ENCODE measurements around the gene ZNF831. TPM values are rescaled to one million over a fixed set of nuclear protein-coding genes. Genes with fewer than 3 reads are reported as not detected.

The ZNF831 gene
- total RNA-seq, 1 donor from 2014 or later: 4.0 TPM

- H3K36me3 Mint-ChIP-seq (ENCODE audit: low read depth): no peaks in the 10 kb centered on the region
- DNase-seq: no peak
- H3K27ac Mint-ChIP-seq: no peak overlapping the region
- ATAC-seq (ENCODE audit: low read depth): no peak
- no peaks in the 10 kb centered on the region for H3K27me3 Mint-ChIP-seq
- no peaks in the 10 kb centered on the region for H3K9me3 Mint-ChIP-seq
- intact Hi-C loops (cut with micrococcal nuclease): no loop called here
- TF ChIP-seq CTCF (IDR thresholded peaks at IDR 0.05): no peak
- CTCF ChIA-PET: no interaction called here
- peaks cover 56% of the 10 kb centered on the region for H3K4me1 Mint-ChIP-seq
- H3K4me3 Mint-ChIP-seq: no peak overlapping the region
- POLR2A ChIA-PET: no interaction called here
Observed at GRCh38 chr20:59137532-59137931, 26.1 kb upstream of the ZNF831 start.

GRCh38 chr20:59138114-59138748 is 25.4 kb upstream of the ZNF831 start:
- H3K4me1 Mint-ChIP-seq: peaks cover 56% of the 10 kb centered on the region
- ATAC-seq (ENCODE audit: low read depth): no peak
- intact Hi-C loops (cut with micrococcal nuclease): no loop called here
- POLR2A ChIA-PET: no interaction called here
- no peak overlapping the region for H3K4me3 Mint-ChIP-seq
- no peaks in the 10 kb centered on the region for H3K36me3 Mint-ChIP-seq (ENCODE audit: low read depth)
- DNase-seq: no peak
- H3K27ac Mint-ChIP-seq: no peak overlapping the region
- no peaks in the 10 kb centered on the region for H3K9me3 Mint-ChIP-seq
- no peaks in the 10 kb centered on the region for H3K27me3 Mint-ChIP-seq
- CTCF ChIA-PET: no interaction called here
- TF ChIP-seq CTCF (IDR thresholded peaks at IDR 0.05): no peak

- TF ChIP-seq CTCF (IDR thresholded peaks at IDR 0.05): no peak
- Mint-ChIP-seq H3K9me3 (no peaks in the 10 kb centered on the region), H3K27ac (no peak overlapping the region), H3K36me3 (ENCODE audit: low read depth) (no peaks in the 10 kb centered on the region), H3K4me1 (peaks cover 67% of the 10 kb centered on the region), H3K27me3 (no peaks in the 10 kb centered on the region), H3K4me3 (no peak overlapping the region)
- POLR2A ChIA-PET: no interaction called here
- no peak for DNase-seq
- CTCF ChIA-PET: interaction anchor here (0.7 kb wide), 1 partner anchor 52 kb away, joined by 3 read pairs; no protein-coding TSS in a partner anchor
- intact Hi-C loops (cut with micrococcal nuclease): no loop called here
- no peak for ATAC-seq (ENCODE audit: low read depth)
Observed at GRCh38 chr20:59139998-59140397, 23.6 kb upstream of the ZNF831 start.

DNA sequence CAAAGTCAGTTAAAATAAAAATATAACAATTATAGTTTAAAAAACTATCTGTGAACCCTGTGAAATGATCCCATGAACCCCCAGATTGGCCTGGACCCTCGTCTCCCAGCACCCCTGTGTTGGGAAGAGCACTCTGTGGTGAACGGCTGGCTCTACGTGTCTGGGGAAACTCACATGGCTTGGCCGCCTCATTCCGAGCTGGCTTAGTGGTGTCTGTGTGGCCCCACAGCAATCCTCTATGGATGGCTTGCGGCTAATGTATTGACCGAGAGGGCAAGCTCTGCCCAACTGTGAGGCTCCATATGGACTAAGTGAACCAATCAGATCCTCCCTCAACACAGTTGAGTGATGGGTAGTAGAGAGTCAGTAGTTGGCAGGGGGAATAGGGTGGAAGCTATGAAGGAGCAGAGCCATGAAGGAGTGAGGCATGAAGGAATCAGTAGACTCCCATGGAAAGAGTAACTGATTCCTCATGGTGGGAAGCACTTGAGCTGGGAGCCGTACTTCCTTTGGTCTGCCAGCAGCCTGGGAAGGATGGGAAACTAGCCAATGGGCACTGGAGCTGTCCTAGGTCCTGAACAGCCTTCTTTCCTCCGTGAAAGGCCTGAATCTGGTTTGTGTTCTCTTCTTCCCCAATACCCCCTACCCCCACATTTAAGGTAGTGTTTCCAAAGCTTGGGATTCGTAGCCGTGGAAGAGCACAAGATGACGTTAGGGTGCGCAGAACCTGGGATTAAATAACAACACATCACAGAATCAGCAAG is 21.6 kb upstream of the ZNF831 start:
- Mint-ChIP-seq H3K4me3 (no peak overlapping the region), H3K9me3 (no peaks in the 10 kb centered on the region), H3K27me3 (no peaks in the 10 kb centered on the region), H3K36me3 (ENCODE audit: low read depth) (no peaks in the 10 kb centered on the region), H3K4me1 (peaks cover 74% of the 10 kb centered on the region), H3K27ac (no peak overlapping the region)
- no peak for DNase-seq
- POLR2A ChIA-PET: interaction anchor here (1.1 kb wide), 1 partner anchor 19 kb away, joined by 3 read pairs; no protein-coding TSS in a partner anchor
- CTCF ChIA-PET: no interaction called here
- ATAC-seq (ENCODE audit: low read depth): no peak
- intact Hi-C loops (cut with micrococcal nuclease): no loop called here
- no peak for TF ChIP-seq CTCF (IDR thresholded peaks at IDR 0.05)

- ATAC-seq (ENCODE audit: low read depth): no peak
- POLR2A ChIA-PET: no interaction called here
Observed at GRCh38 chr20:59143326-59143725, 20.3 kb upstream of the ZNF831 start.

More at GRCh38 chr20:59143326-59143725, 20.3 kb upstream of the ZNF831 start:
- no peak overlapping the region for H3K4me3 Mint-ChIP-seq
- H3K36me3 Mint-ChIP-seq (ENCODE audit: low read depth): peaks cover 2% of the 10 kb centered on the region
- no peak overlapping the region for H3K27ac Mint-ChIP-seq
- H3K4me1 Mint-ChIP-seq: peaks cover 73% of the 10 kb centered on the region
- no peak for DNase-seq
- no peaks in the 10 kb centered on the region for H3K9me3 Mint-ChIP-seq
- intact Hi-C loops (cut with micrococcal nuclease): no loop called here
- no peaks in the 10 kb centered on the region for H3K27me3 Mint-ChIP-seq
- CTCF ChIA-PET: no interaction called here
- no peak for TF ChIP-seq CTCF (IDR thresholded peaks at IDR 0.05)
